Transverse colon (tissue), 4 donors: Measurements from ENCODE around the gene DOCK9.

Source experiments
- CTCF ChIP-seq, 5 experiments: fragments of 200-600 bp in 3 of 5; fragments of 450-650 bp in 2 of 5; sonication (generic) in 3 of 5; IDR thresholded peaks; 1 replicate in 2 of 5; 2 replicates in 3 of 5; pipeline ENCODE4 v1.5.1; 2016 to 2017; ENCODE audit warnings: antibody characterized with exemption in 5 of 5, inconsistent platforms in 3 of 5, mild to moderate bottlenecking in 2 of 5, moderate library complexity in 1 of 5
- EP300 ChIP-seq: sonication (generic); formaldehyde crosslinking; IDR thresholded peaks from one replicate; pipeline ENCODE4 v1.6.1; 2017; ENCODE audit warnings: antibody characterized with exemption, low read depth
- POLR2A ChIP-seq: fragments of 450-650 bp; IDR thresholded peaks from one replicate; pipeline ENCODE4 v1.6.1; 2016; ENCODE audit warnings: antibody characterized with exemption, mild to moderate bottlenecking, moderate library complexity
- POLR2AphosphoS5 ChIP-seq, 3 donors: sonication (generic); formaldehyde crosslinking; IDR thresholded peaks; one replicate each; pipeline ENCODE4 v1.6.1; 2016; ENCODE audit warnings: antibody characterized with exemption in 3 of 3

- TF ChIP-seq EP300: no peak
- TF ChIP-seq POLR2A: no peak
- TF ChIP-seq CTCF (IDR thresholded peaks at IDR 0.05): no peak
- no peak for TF ChIP-seq POLR2AphosphoS5 (IDR thresholded peaks at IDR 0.05)
Measured at GRCh38 chr13:98945863-98946605, 31.8 kb downstream of the DOCK9 start.
